BLaER1 treated with 17β-estradiol and CSF1 and Interleukin-3, amounts not matched to agents 10 nM and 100 nM (cell line): ENCODE measurements around the gene MORN1.
"Not testable (repeated sequence)": the region's sequence is repeated elsewhere in the genome, so short reads cannot be mapped to it uniquely, and the experiment has no call there.

Experiments used
- H3K27ac ChIP-seq, 11 experiments: shearing (Covaris generic); formaldehyde crosslinking; 2 replicates each; pipeline ENCODE4 v1.8.1; 2022
- H3K27me3 ChIP-seq, 11 experiments: shearing (Covaris generic); formaldehyde crosslinking; 2 replicates each; pipeline ENCODE4 v1.8.1; 2022
- H3K36me3 ChIP-seq, 11 experiments: shearing (Covaris generic); formaldehyde crosslinking; 2 replicates each; pipeline ENCODE4 v1.8.1; 2022
- H3K4me1 ChIP-seq, 10 experiments: shearing (Covaris generic); formaldehyde crosslinking; 2 replicates each; pipeline ENCODE4 v1.8.1; 2022
- H3K4me2 ChIP-seq, 11 experiments: shearing (Covaris generic); formaldehyde crosslinking; 2 replicates each; pipeline ENCODE4 v1.8.1; 2022
- H3K4me3 ChIP-seq, 10 experiments: shearing (Covaris generic); formaldehyde crosslinking; 2 replicates each; pipeline ENCODE4 v1.8.1; 2022
- H3K9ac ChIP-seq, 11 experiments: shearing (Covaris generic); formaldehyde crosslinking; 2 replicates each; pipeline ENCODE4 v1.8.1; 2022
- H3K9me3 ChIP-seq, 11 experiments: shearing (Covaris generic); formaldehyde crosslinking; replicated peaks in 1 of 11; 2 replicates each; pipeline ENCODE4 v1.8.1; 2022
- H4K20me1 ChIP-seq, 11 experiments: shearing (Covaris generic); formaldehyde crosslinking; 2 replicates each; pipeline ENCODE4 v1.8.1; 2022
- Cebpa-rat ChIP-seq, 11 experiments: shearing (Covaris generic); IDR thresholded peaks; 2 replicates each; pipeline ENCODE4 v1.8.1; 2022

The MORN1 gene

GRCh38 chr1:2330035-2330434, 61.3 kb downstream of the MORN1 start:
- H3K27ac ChIP-seq, result no peak overlapping the region
- peaks cover 0 to 15% (median 10%) of the 10 kb centered on the region in 11 experiments; a peak in 15 of 22 replicates for H3K9me3 ChIP-seq
- no peak overlapping the region for H3K4me2 ChIP-seq
- no peaks in the 10 kb centered on the region; a peak in 1 of 22 replicates for H3K27me3 ChIP-seq
- no peak overlapping the region for H3K9ac ChIP-seq
- no peaks in the 10 kb centered on the region for H3K36me3 ChIP-seq
- H4K20me1 ChIP-seq, result peaks cover 0 to 26% (median 0%) of the 10 kb centered on the region in 11 experiments; a peak in 5 of 22 replicates
- no peak overlapping the region for H3K4me3 ChIP-seq
- no peak for TF ChIP-seq Cebpa-rat (IDR thresholded peaks at IDR 0.05)
- H3K4me1 ChIP-seq, result no peaks in the 10 kb centered on the region

GRCh38 chr1:2328676-2329455, 62.5 kb downstream of the MORN1 start:
- peaks cover 0 to 4% (median 0%) of the 10 kb centered on the region in 11 experiments; a peak in 7 of 22 replicates for H3K27me3 ChIP-seq
- H3K27ac ChIP-seq, result no peak overlapping the region
- no peaks in the 10 kb centered on the region for H3K4me1 ChIP-seq

GRCh38 chr1:2327841-2328240, 63.5 kb downstream of the MORN1 start:
- H3K9ac ChIP-seq, result no peak overlapping the region
- peaks cover 11 to 27% (median 21%) of the 10 kb centered on the region in 11 experiments for H3K9me3 ChIP-seq
- H3K27ac ChIP-seq, result no peak overlapping the region
- H3K36me3 ChIP-seq, result no peaks in the 10 kb centered on the region
- peaks cover 0 to 16% (median 0%) of the 10 kb centered on the region in 11 experiments; a peak in 5 of 22 replicates for H4K20me1 ChIP-seq
- H3K4me3 ChIP-seq, result no peak overlapping the region
- peaks cover 0 to 3% (median under 1%) of the 10 kb centered on the region in 10 experiments; a peak in 6 of 20 replicates for H3K4me1 ChIP-seq
- H3K4me2 ChIP-seq, result no peak overlapping the region
- peaks cover 4 to 14% (median 9%) of the 10 kb centered on the region in 11 experiments for H3K27me3 ChIP-seq
- TF ChIP-seq Cebpa-rat (IDR thresholded peaks at IDR 0.05), result no peak

More at GRCh38 chr1:2328676-2329455, 62.5 kb downstream of the MORN1 start:
- no peak for TF ChIP-seq Cebpa-rat (IDR thresholded peaks at IDR 0.05)
- H3K9ac ChIP-seq, result no peak overlapping the region
- H3K4me2 ChIP-seq, result no peak overlapping the region
- peaks cover 11 to 26% (median 20%) of the 10 kb centered on the region in 11 experiments for H3K9me3 ChIP-seq
- peaks cover 0 to 26% (median 0%) of the 10 kb centered on the region in 11 experiments; a peak in 5 of 22 replicates for H4K20me1 ChIP-seq
- no peaks in the 10 kb centered on the region for H3K36me3 ChIP-seq
- no peak overlapping the region for H3K4me3 ChIP-seq

- not testable (repeated sequence) for H3K4me2 ChIP-seq, H3K9ac ChIP-seq, H3K36me3 ChIP-seq, H3K27ac ChIP-seq, H3K4me1 ChIP-seq, H3K4me3 ChIP-seq
- peaks cover 11 to 21% (median 15%) of the 10 kb centered on the region in 11 experiments for H3K27me3 ChIP-seq
- peaks cover 0 to 18% (median 0%) of the 10 kb centered on the region in 11 experiments; a peak in 5 of 22 replicates for H4K20me1 ChIP-seq
- H3K9me3 ChIP-seq, result peaks cover 11 to 27% (median 21%) of the 10 kb centered on the region in 11 experiments
Measured at GRCh38 chr1:2327162-2327561, 64.2 kb downstream of the MORN1 start.

GRCh38 chr1:2326524-2326923, 64.8 kb downstream of the MORN1 start:
- H3K4me1 ChIP-seq, result peaks cover 7 to 16% (median 13%) of the 10 kb centered on the region in 10 experiments; a peak in 18 of 20 replicates
- H3K27me3 ChIP-seq, result peaks cover 17 to 28% (median 22%) of the 10 kb centered on the region in 11 experiments
- no peaks in the 10 kb centered on the region for H3K36me3 ChIP-seq
- no peak overlapping the region for H3K4me3 ChIP-seq
- peaks cover 11 to 27% (median 21%) of the 10 kb centered on the region in 11 experiments for H3K9me3 ChIP-seq
- H3K9ac ChIP-seq, result no peak overlapping the region
- H3K27ac ChIP-seq, result no peak overlapping the region
- H4K20me1 ChIP-seq, result peaks cover 0 to 25% (median 0%) of the 10 kb centered on the region in 11 experiments; a peak in 7 of 22 replicates
- H3K4me2 ChIP-seq, result no peak overlapping the region
- TF ChIP-seq Cebpa-rat (IDR thresholded peaks at IDR 0.05), result no peak

- H4K20me1 ChIP-seq, result peaks cover 0 to 31% (median 6%) of the 10 kb centered on the region in 11 experiments; a peak in 7 of 22 replicates
- peaks cover 11 to 27% (median 21%) of the 10 kb centered on the region in 11 experiments for H3K9me3 ChIP-seq
- no peaks in the 10 kb centered on the region for H3K36me3 ChIP-seq
- H3K4me2 ChIP-seq, result no peak overlapping the region
- TF ChIP-seq Cebpa-rat (IDR thresholded peaks at IDR 0.05), result no peak
- H3K4me1 ChIP-seq, result peaks cover 7 to 22% (median 17%) of the 10 kb centered on the region in 10 experiments; a peak in 18 of 20 replicates
- no peak overlapping the region; a peak in 1 of 20 replicates for H3K4me3 ChIP-seq
- peaks cover 33 to 45% (median 39%) of the 10 kb centered on the region in 11 experiments for H3K27me3 ChIP-seq
- no peak overlapping the region for H3K9ac ChIP-seq
- no peak overlapping the region for H3K27ac ChIP-seq
Measured at GRCh38 chr1:2324553-2325366, 66.6 kb downstream of the MORN1 start.

- Histone ChIP-seq H3K36me3 (no peaks in the 10 kb centered on the region), H3K9me3 (peaks cover 11 to 27% (median 21%) of the 10 kb centered on the region in 11 experiments), H3K9ac (no peak overlapping the region), H4K20me1 (peaks cover 0 to 37% (median 12%) of the 10 kb centered on the region in 11 experiments; a peak in 13 of 22 replicates), H3K4me2 (no peak overlapping the region), H3K4me3 (no peak overlapping the region), H3K27me3 (peaks cover 45 to 57% (median 51%) of the 10 kb centered on the region in 11 experiments), H3K4me1 (peaks cover 16 to 34% (median 28%) of the 10 kb centered on the region in 10 experiments; a peak in 19 of 20 replicates), H3K27ac (no peak overlapping the region)
- TF ChIP-seq Cebpa-rat (IDR thresholded peaks at IDR 0.05), result no peak
Measured at GRCh38 chr1:2323451-2323974, 67.8 kb downstream of the MORN1 start.

GRCh38 chr1:2322581-2323211, 68.7 kb downstream of the MORN1 start:
- H3K4me2 ChIP-seq, result peak overlapping the region in 9 of 11 experiments; percentile 41 to 84 (median 73); a peak in 18 of 22 replicates
- H3K4me3 ChIP-seq, result no peak overlapping the region
- no peak for TF ChIP-seq Cebpa-rat (IDR thresholded peaks at IDR 0.05)
- peak overlapping the region in 1 of 11 experiments; percentile 3; a peak in 1 of 22 replicates for H3K27ac ChIP-seq
- H3K9me3 ChIP-seq, result peaks cover 11 to 27% (median 21%) of the 10 kb centered on the region in 11 experiments
- no peaks in the 10 kb centered on the region for H3K36me3 ChIP-seq
- H4K20me1 ChIP-seq, result peaks cover 0 to 39% (median 12%) of the 10 kb centered on the region in 11 experiments; a peak in 13 of 22 replicates
- peaks cover 53 to 66% (median 58%) of the 10 kb centered on the region in 11 experiments for H3K27me3 ChIP-seq
- H3K9ac ChIP-seq, result peak overlapping the region in 6 of 11 experiments; percentile 10 to 32 (median 16); a peak in 4 of 22 replicates
- H3K4me1 ChIP-seq, result peaks cover 20 to 42% (median 35%) of the 10 kb centered on the region in 10 experiments; a peak in 19 of 20 replicates
